ENCODE data around the gene ADAT3.
"Not testable (repeated sequence)": the region's sequence is repeated elsewhere in the genome, so short reads cannot be mapped to it uniquely, and the experiment has no call there.

GRCh38 chr19:1886360-1886759 lies 18.8 kb upstream of the ADAT3 start:
- TF ChIP-seq EZH2 (IDR thresholded peaks at IDR 0.05; ENCODE audit: borderline replicate concordance, insufficient read depth, low read depth, low read length, poor library complexity, severe bottlenecking); CTCF (IDR thresholded peaks at IDR 0.05): not testable (repeated sequence)
